Measurements from ENCODE around the gene DDX43. TPM values are rescaled to one million over a fixed set of nuclear protein-coding genes. Genes with fewer than 3 reads are reported as not detected.

The DDX43 gene
- total RNA-seq, 1 experiment from 2014 or later, result 24.9 TPM

DNA sequence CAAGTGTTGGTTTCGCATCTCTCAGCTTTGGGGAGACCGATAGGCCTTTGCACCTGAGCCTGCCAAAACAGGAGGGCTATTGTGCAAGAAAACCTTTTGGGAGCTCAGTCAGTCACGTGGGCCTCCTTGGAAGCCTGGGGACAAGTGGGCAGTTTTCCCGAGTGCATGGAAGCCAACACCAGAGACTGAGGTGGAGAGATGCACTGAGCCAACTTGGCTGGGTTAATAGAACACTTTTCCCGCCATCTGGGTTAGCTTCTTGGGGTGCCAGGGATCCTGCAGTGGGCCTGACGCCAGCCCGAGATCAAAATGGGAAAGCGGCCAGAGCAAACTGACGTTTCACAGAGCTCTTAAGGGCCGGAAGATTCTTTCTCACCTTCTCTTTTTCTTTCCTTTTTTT is 22.1 kb upstream of the DDX43 start:
- Histone ChIP-seq H3K27me3 (ENCODE audit: control insufficient read depth, insufficient read depth, low read length) (no peaks in the 10 kb centered on the region), H3K4me1 (ENCODE audit: control insufficient read depth, insufficient read depth, low read length) (no peaks in the 10 kb centered on the region), H3K9me3 (ENCODE audit: control insufficient read depth, insufficient read depth, low read depth, low read length) (no peaks in the 10 kb centered on the region), H3K36me3 (ENCODE audit: control insufficient read depth, insufficient read depth, low read length) (no peaks in the 10 kb centered on the region), H3K4me3 (ENCODE audit: low read depth in 2 of 2, low read length in 2 of 2) (no peak overlapping the region), H3K27ac (ENCODE audit: low read length) (no peak overlapping the region)
- ChIA-PET CTCF (interaction anchor here (0.5 kb wide), 1 partner anchor 231 kb away, joined by 4 read pairs; no protein-coding TSS in a partner anchor), POLR2A (no interaction called here)
- in situ Hi-C loops (cut with HindIII; ENCODE audit: low pct_unique_long_range_greater_than_20kb, low sequenced_read_pairs), result no loop called here
- DNase-seq (ENCODE audit: low read depth, low spot score), result no peak
- no TSS peak for BruUV-seq (replicated peaks)
- no peak for ATAC-seq
- TF ChIP-seq POLR2AphosphoS5 (IDR thresholded peaks at IDR 0.05; ENCODE audit: low read depth, low read length), result no peak
- TF ChIP-seq SIN3A (IDR thresholded peaks at IDR 0.05; ENCODE audit: borderline replicate concordance, insufficient read depth, low read depth, low read length), result no peak
- no peak for TF ChIP-seq TCF7L2 (IDR thresholded peaks at IDR 0.05; ENCODE audit: low read depth, low read length)
- TF ChIP-seq, protein P1, sequence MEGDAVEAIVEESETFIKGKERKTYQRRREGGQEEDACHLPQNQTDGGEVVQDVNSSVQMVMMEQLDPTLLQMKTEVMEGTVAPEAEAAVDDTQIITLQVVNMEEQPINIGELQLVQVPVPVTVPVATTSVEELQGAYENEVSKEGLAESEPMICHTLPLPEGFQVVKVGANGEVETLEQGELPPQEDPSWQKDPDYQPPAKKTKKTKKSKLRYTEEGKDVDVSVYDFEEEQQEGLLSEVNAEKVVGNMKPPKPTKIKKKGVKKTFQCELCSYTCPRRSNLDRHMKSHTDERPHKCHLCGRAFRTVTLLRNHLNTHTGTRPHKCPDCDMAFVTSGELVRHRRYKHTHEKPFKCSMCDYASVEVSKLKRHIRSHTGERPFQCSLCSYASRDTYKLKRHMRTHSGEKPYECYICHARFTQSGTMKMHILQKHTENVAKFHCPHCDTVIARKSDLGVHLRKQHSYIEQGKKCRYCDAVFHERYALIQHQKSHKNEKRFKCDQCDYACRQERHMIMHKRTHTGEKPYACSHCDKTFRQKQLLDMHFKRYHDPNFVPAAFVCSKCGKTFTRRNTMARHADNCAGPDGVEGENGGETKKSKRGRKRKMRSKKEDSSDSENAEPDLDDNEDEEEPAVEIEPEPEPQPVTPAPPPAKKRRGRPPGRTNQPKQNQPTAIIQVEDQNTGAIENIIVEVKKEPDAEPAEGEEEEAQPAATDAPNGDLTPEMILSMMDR (IDR thresholded peaks at IDR 0.05), result no peak
- TF ChIP-seq, protein P2, sequence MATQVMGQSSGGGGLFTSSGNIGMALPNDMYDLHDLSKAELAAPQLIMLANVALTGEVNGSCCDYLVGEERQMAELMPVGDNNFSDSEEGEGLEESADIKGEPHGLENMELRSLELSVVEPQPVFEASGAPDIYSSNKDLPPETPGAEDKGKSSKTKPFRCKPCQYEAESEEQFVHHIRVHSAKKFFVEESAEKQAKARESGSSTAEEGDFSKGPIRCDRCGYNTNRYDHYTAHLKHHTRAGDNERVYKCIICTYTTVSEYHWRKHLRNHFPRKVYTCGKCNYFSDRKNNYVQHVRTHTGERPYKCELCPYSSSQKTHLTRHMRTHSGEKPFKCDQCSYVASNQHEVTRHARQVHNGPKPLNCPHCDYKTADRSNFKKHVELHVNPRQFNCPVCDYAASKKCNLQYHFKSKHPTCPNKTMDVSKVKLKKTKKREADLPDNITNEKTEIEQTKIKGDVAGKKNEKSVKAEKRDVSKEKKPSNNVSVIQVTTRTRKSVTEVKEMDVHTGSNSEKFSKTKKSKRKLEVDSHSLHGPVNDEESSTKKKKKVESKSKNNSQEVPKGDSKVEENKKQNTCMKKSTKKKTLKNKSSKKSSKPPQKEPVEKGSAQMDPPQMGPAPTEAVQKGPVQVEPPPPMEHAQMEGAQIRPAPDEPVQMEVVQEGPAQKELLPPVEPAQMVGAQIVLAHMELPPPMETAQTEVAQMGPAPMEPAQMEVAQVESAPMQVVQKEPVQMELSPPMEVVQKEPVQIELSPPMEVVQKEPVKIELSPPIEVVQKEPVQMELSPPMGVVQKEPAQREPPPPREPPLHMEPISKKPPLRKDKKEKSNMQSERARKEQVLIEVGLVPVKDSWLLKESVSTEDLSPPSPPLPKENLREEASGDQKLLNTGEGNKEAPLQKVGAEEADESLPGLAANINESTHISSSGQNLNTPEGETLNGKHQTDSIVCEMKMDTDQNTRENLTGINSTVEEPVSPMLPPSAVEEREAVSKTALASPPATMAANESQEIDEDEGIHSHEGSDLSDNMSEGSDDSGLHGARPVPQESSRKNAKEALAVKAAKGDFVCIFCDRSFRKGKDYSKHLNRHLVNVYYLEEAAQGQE (IDR thresholded peaks at IDR 0.05; ENCODE audit: insufficient read depth in 1 of 2, low read depth in 2 of 2, low read length in 1 of 2), result no peak
- intact Hi-C loops (cut with micrococcal nuclease; ENCODE audit: unreplicated experiment), result no loop called here

DNA sequence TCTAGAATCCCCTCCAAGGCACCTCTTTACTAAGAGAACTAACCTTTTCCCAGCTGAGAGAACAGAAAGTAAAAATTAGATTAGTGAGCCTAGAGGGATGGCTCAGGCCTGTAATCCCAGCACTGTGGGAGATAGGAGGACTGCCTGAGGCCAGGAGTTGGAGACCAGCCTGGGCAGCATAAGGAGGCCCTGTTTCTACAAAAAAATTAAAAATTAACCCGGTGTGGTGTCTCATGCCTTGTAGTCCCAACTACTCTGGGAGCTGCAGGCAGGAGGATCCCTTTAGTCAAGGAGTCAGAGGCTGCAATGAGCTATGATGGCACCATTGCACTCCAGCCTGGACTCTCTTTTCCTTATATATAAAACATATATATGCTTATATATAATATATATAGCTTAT is 19.4 kb upstream of the DDX43 start:
- Histone ChIP-seq H3K4me3 (ENCODE audit: low read depth in 2 of 2, low read length in 2 of 2) (no peak overlapping the region), H3K36me3 (ENCODE audit: control insufficient read depth, insufficient read depth, low read length) (no peaks in the 10 kb centered on the region), H3K27ac (ENCODE audit: low read length) (no peak overlapping the region), H3K4me1 (ENCODE audit: control insufficient read depth, insufficient read depth, low read length) (no peaks in the 10 kb centered on the region), H3K27me3 (ENCODE audit: control insufficient read depth, insufficient read depth, low read length) (no peaks in the 10 kb centered on the region), H3K9me3 (ENCODE audit: control insufficient read depth, insufficient read depth, low read depth, low read length) (no peaks in the 10 kb centered on the region)
- in situ Hi-C loops (cut with HindIII; ENCODE audit: low pct_unique_long_range_greater_than_20kb, low sequenced_read_pairs), result no loop called here
- CTCF ChIA-PET, result interaction anchor here (0.6 kb wide), 1 partner anchor 1837 kb away, joined by 3 read pairs; no protein-coding TSS in a partner anchor
- TF ChIP-seq, protein P2 (IDR thresholded peaks at IDR 0.05; ENCODE audit: insufficient read depth in 1 of 2, low read depth in 2 of 2, low read length in 1 of 2), result no peak
- no peak for TF ChIP-seq TCF7L2 (IDR thresholded peaks at IDR 0.05; ENCODE audit: low read depth, low read length)
- no peak for TF ChIP-seq POLR2AphosphoS5 (IDR thresholded peaks at IDR 0.05; ENCODE audit: low read depth, low read length)
- no peak for TF ChIP-seq SIN3A (IDR thresholded peaks at IDR 0.05; ENCODE audit: borderline replicate concordance, insufficient read depth, low read depth, low read length)
- TF ChIP-seq, protein P1 (IDR thresholded peaks at IDR 0.05), result no peak
- ATAC-seq (no peak), DNase-seq (ENCODE audit: low read depth, low spot score) (no peak)
- BruUV-seq (replicated peaks), result no TSS peak
- POLR2A ChIA-PET, result no interaction called here
- intact Hi-C loops (cut with micrococcal nuclease; ENCODE audit: unreplicated experiment), result no loop called here

Measured in Panc1 (cell line).